Measurements from ENCODE around the gene LGR4.
"Not testable (repeated sequence)": the region's sequence is repeated elsewhere in the genome, so short reads cannot be mapped to it uniquely, and the experiment has no call there.

Gene LGR4

GRCh38 chr11:27372164-27372563 is 100.4 kb downstream of the LGR4 start:
- no peak for DNase-seq

- no peak for DNase-seq
These were observed 101.1 kb downstream of the LGR4 start for GRCh38 chr11:27371489-27371888.

- DNase-seq: peak; percentile 54
These were observed 102.2 kb downstream of the LGR4 start for GRCh38 chr11:27370374-27370773.

- no peak for DNase-seq
These were observed 104.7 kb downstream of the LGR4 start for GRCh38 chr11:27367881-27368280.

- no peak for DNase-seq
These were observed 108.9 kb downstream of the LGR4 start for GRCh38 chr11:27363576-27364117.

GRCh38 chr11:27362749-27363575 is 109.6 kb downstream of the LGR4 start, which contains the start of gene CCDC34:
Gene CCDC34 (minus strand): TSS chr11:27363215. CDS start chr11:27363194, 21 bp downstream.
- peak; percentile 95 for DNase-seq

- no peak for DNase-seq
These were observed 110.8 kb downstream of the LGR4 start for GRCh38 chr11:27361649-27362431.

GRCh38 chr11:27358296-27358695 is 114.3 kb downstream of the LGR4 start:
- DNase-seq: no peak

- no peak for DNase-seq
These were observed 115.3 kb downstream of the LGR4 start for GRCh38 chr11:27357250-27357649.

- no peak for DNase-seq
These were observed 115.9 kb downstream of the LGR4 start for GRCh38 chr11:27356624-27357222.

- no peak for DNase-seq
These were observed 117.0 kb downstream of the LGR4 start for GRCh38 chr11:27355575-27356104.

- no peak for DNase-seq
These were observed 118.1 kb downstream of the LGR4 start for GRCh38 chr11:27354359-27354965.

GRCh38 chr11:27353593-27354358 is 118.8 kb downstream of the LGR4 start:
- DNase-seq: peak; percentile 63

GRCh38 chr11:27352781-27353180 is 119.8 kb downstream of the LGR4 start:
- DNase-seq: no peak

GRCh38 chr11:27350511-27350910 is 122.1 kb downstream of the LGR4 start:
- peak; percentile 73 for DNase-seq

GRCh38 chr11:27349919-27350318 is 122.7 kb downstream of the LGR4 start:
- DNase-seq: no peak

GRCh38 chr11:27348340-27348873 is 124.2 kb downstream of the LGR4 start:
- peak; percentile 37 for DNase-seq

- no peak for DNase-seq
These were observed 124.9 kb downstream of the LGR4 start for GRCh38 chr11:27347359-27348339.

GRCh38 chr11:27339941-27340340 is 132.6 kb downstream of the LGR4 start:
- no peak for DNase-seq

GRCh38 chr11:27334764-27335163 is 137.8 kb downstream of the LGR4 start:
- not testable (repeated sequence) for DNase-seq
